IMR-90 (cell line): ENCODE data around the gene KLHDC7B. TPM values are rescaled to one million over a fixed set of nuclear protein-coding genes. Genes with fewer than 3 reads are reported as not detected.

Experiments used
- ATAC-seq: fragments of 200-7000 bp; cut with Tn5 transposase; 2 replicates; pipeline ENCODE4 v1.9.1; 2020; ENCODE audit warnings: low read depth, mild to moderate bottlenecking, moderate library complexity
- BruUV-seq: library from RNA; stranded (reverse); fragments of 400-500 nt; replicated peaks from 2 replicates; lab custom pipeline; 2021; lab: Mats Ljungman, UMichigan
- CTCF ChIA-PET: fragments of 300-600 bp; formaldehyde crosslinking; extraction: SDS; loops from one replicate; lab custom pipeline; 2021; ENCODE audit warnings: antibody characterized with exemption; lab: Yijun Ruan, JAX
- POLR2A ChIA-PET: fragments of 300-600 bp; sonication (Branson Sonifier 250); formaldehyde crosslinking; loops from one replicate; lab custom pipeline; 2022; ENCODE audit warnings: antibody characterized with exemption; ENCODE audit not compliant: unreplicated experiment; lab: Charles Lee
- DNase-seq: peaks from one replicate; pipeline ENCODE4 v3.0.0; 2013
- H2AFZ ChIP-seq: replicated peaks from 2 replicates; pipeline ENCODE3; 2013; ENCODE audit warnings: low read length, mild to moderate bottlenecking; ENCODE audit not compliant: poor library complexity
- H2AK5ac ChIP-seq: 2 replicates; pipeline ENCODE4 v1.6.1; 2013; ENCODE audit warnings: low read depth, low read length, inconsistent platforms
- H2AK9ac ChIP-seq: replicated peaks from 2 replicates; pipeline ENCODE3; 2013; ENCODE audit warnings: mild to moderate bottlenecking, low read depth, low read length, moderate library complexity; ENCODE audit not compliant: poor library complexity
- H2BK120ac ChIP-seq: 2 replicates; pipeline ENCODE4 v1.6.1; 2013; ENCODE audit warnings: low read depth, low read length, inconsistent platforms
- H2BK15ac ChIP-seq: 3 replicates; pipeline ENCODE4 v1.6.1; 2013; ENCODE audit warnings: low read depth, low read length, inconsistent platforms
- H2BK20ac ChIP-seq: 2 replicates; pipeline ENCODE4 v1.6.1; 2013; ENCODE audit warnings: low read depth, mild to moderate bottlenecking, inconsistent platforms, low read length, moderate library complexity
- H2BK5ac ChIP-seq: 2 replicates; pipeline ENCODE4 v1.6.1; 2013; ENCODE audit warnings: mild to moderate bottlenecking, low read depth, low read length, inconsistent platforms; ENCODE audit not compliant: poor library complexity, severe bottlenecking
- H3K14ac ChIP-seq: replicated peaks from 2 replicates; pipeline ENCODE4 v1.6.1; 2013; ENCODE audit warnings: low read depth, low read length, inconsistent platforms
- H3K18ac ChIP-seq: 2 replicates; pipeline ENCODE4 v1.6.1; 2013; ENCODE audit warnings: low read depth, low read length, control low read depth
- H3K23ac ChIP-seq: 2 replicates; pipeline ENCODE4 v1.6.1; 2013; ENCODE audit warnings: low read depth, low read length, inconsistent platforms
- H3K27ac ChIP-seq: 2 replicates; pipeline ENCODE4 v1.5.1; 2013; ENCODE audit warnings: mild to moderate bottlenecking, control low read depth, low read length; ENCODE audit not compliant: insufficient read depth
- H3K27me3 ChIP-seq: 2 replicates; pipeline ENCODE4 v1.6.1; 2013; ENCODE audit warnings: low read length; ENCODE audit not compliant: control insufficient read depth, insufficient read depth
- H3K36me3 ChIP-seq: 2 replicates; pipeline ENCODE4 v1.6.1; 2013; ENCODE audit warnings: low read length, mixed read lengths; ENCODE audit not compliant: control insufficient read depth, insufficient read depth
- H3K4ac ChIP-seq: 2 replicates; pipeline ENCODE4 v1.6.1; 2013; ENCODE audit warnings: low read depth, low read length, inconsistent platforms
- H3K4me1 ChIP-seq: 2 replicates; pipeline ENCODE4 v1.6.1; 2013; ENCODE audit warnings: low read length, mixed read lengths; ENCODE audit not compliant: control insufficient read depth, insufficient read depth
- H3K4me2 ChIP-seq: 2 replicates; pipeline ENCODE4 v1.6.1; 2013; ENCODE audit warnings: low read depth, mild to moderate bottlenecking, control low read depth, low read length, moderate library complexity
- H3K4me3 ChIP-seq: 2 replicates; pipeline ENCODE4 v1.5.1; 2013; ENCODE audit warnings: low read depth, mild to moderate bottlenecking, control low read depth, low read length, moderate library complexity; ENCODE audit not compliant: insufficient read depth
- H3K56ac ChIP-seq: 2 replicates; pipeline ENCODE4 v1.6.1; 2013; ENCODE audit warnings: low read length, inconsistent platforms; ENCODE audit not compliant: insufficient read depth; ENCODE audit errors: extremely low read depth
- H3K79me1 ChIP-seq, 2 experiments: 2 replicates each; pipeline ENCODE4 v1.6.1; 2013; ENCODE audit warnings: low read length in 2 of 2, inconsistent platforms in 1 of 2, low read depth in 1 of 2
- H3K9ac ChIP-seq: 2 replicates; pipeline ENCODE4 v1.6.1; 2013; ENCODE audit warnings: low read depth, low read length, control low read depth
- H3K9me1 ChIP-seq: 2 replicates; pipeline ENCODE4 v1.6.1; 2013; ENCODE audit warnings: low read length, inconsistent platforms; ENCODE audit not compliant: insufficient read depth
- H3K9me3 ChIP-seq: 2 replicates; pipeline ENCODE4 v1.6.1; 2013; ENCODE audit warnings: low read length; ENCODE audit not compliant: control insufficient read depth, insufficient read depth
- H4K20me1 ChIP-seq: 2 replicates; pipeline ENCODE4 v1.6.1; 2013; ENCODE audit warnings: low read length, inconsistent platforms; ENCODE audit not compliant: insufficient read depth
- H4K5ac ChIP-seq: 2 replicates; pipeline ENCODE4 v1.6.1; 2013; ENCODE audit warnings: mild to moderate bottlenecking, low read depth, low read length, control low read depth
- H4K8ac ChIP-seq, 2 experiments: 2 replicates each; pipeline ENCODE4 v1.6.1; 2013; ENCODE audit warnings: low read depth in 2 of 2, low read length in 2 of 2, control low read depth in 1 of 2, inconsistent platforms in 1 of 2
- H4K91ac ChIP-seq: 2 replicates; pipeline ENCODE4 v1.6.1; 2013; ENCODE audit warnings: low read depth, low read length, inconsistent platforms; ENCODE audit not compliant: insufficient read depth
- RAD21 ChIP-seq: IDR thresholded peaks from 2 replicates; pipeline ENCODE4 v1.6.1; 2012; ENCODE audit warnings: low read length, improper control_type of control experiment
- WGBS, 2 experiments: methylation state at CpG; one replicate each; pipeline versions ENCODE4 v1.1.5 to v1.1.7; 2013; ENCODE audit warnings: missing lambda C conversion rate in 2 of 2; ENCODE audit not compliant: insufficient read length in 1 of 2; ENCODE audit errors: extremely low coverage in 2 of 2; 5-methylcytosine and 5-hydroxymethylcytosine counted together
- dilution Hi-C: fragments of 300-500 bp; cut with HindIII; formaldehyde crosslinking; loops from one replicate; pipeline ENCODE4 v1.14.3; 2018; ENCODE audit warnings: low sequenced_read_pairs; ENCODE audit not compliant: unreplicated experiment
- in situ Hi-C: fragments of 300-500 bp; cut with MboI; formaldehyde crosslinking; loops from 3 replicates; pipeline ENCODE4 v1.14.3; 2019; ENCODE audit warnings: low sequenced_read_pairs, inconsistent platforms, mixed read lengths
- intact Hi-C: fragments of 100-400 bp; cut with micrococcal nuclease; formaldehyde crosslinking; loops from 2 replicates; pipeline ENCODE4 v1.10.0; 2022
- polyA plus RNA-seq, 3 experiments: library from polyadenylated mRNA; depleted of rRNA; stranded (reverse); fragments of >200 nt; gene quantifications; 2 replicates each; pipeline ENCODE4 v1.2.3, GENCODE V29; 2012; ENCODE audit warnings: low replicate concordance in 1 of 3
- total RNA-seq: library from RNA; depleted of rRNA; stranded (reverse); fragments of >200 nt; gene quantifications from 2 replicates; pipeline ENCODE4 v1.2.3, GENCODE V29; 2012
- TF ChIP-seq, protein P1 (sequence below): fragments of 150-350 bp; IDR thresholded peaks from 2 replicates; pipeline ENCODE4 v1.6.1; 2016; ENCODE audit warnings: low read depth, mild to moderate bottlenecking, low read length, moderate library complexity, borderline replicate concordance

The KLHDC7B gene
- total and polyA plus RNA-seq, 2 of the 4 experiments (the other 2 are of a cell fraction), result 0.05 TPM; not detected in 1

- H2AFZ ChIP-seq, result no peak overlapping the region
- no peaks in the 10 kb centered on the region for H3K9me3 ChIP-seq
- no peak for DNase-seq
- ChIA-PET CTCF (no interaction called here), POLR2A (no interaction called here)
- H2AK5ac ChIP-seq, result 0 out of 2 replicates have a peak overlapping the region, but pooled peaks have one; percentile 24
- H3K27ac ChIP-seq, result no peak overlapping the region
- no peak overlapping the region for H4K5ac ChIP-seq
- TF ChIP-seq, protein P1, sequence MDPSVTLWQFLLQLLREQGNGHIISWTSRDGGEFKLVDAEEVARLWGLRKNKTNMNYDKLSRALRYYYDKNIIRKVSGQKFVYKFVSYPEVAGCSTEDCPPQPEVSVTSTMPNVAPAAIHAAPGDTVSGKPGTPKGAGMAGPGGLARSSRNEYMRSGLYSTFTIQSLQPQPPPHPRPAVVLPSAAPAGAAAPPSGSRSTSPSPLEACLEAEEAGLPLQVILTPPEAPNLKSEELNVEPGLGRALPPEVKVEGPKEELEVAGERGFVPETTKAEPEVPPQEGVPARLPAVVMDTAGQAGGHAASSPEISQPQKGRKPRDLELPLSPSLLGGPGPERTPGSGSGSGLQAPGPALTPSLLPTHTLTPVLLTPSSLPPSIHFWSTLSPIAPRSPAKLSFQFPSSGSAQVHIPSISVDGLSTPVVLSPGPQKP, result no peak
- no peak for TF ChIP-seq RAD21
- peaks cover 4% of the 10 kb centered on the region; the same call in 1 of the 2 replicates for H3K36me3 ChIP-seq
- no peaks in the 10 kb centered on the region for H3K27me3 ChIP-seq
- H4K8ac ChIP-seq, result no peak overlapping the region
- no peak overlapping the region for H3K23ac ChIP-seq
- no peak overlapping the region for H3K4me3 ChIP-seq
- in situ Hi-C loops, result loop anchor here (5.0 kb wide), 1 partner anchor 52 kb away; the partner anchor contains the start of gene SCO2
- no peak overlapping the region for H2AK9ac ChIP-seq
- intact Hi-C loops, result loop anchor here (5.0 kb wide), 2 partner anchors 43 to 52 kb away; partner anchors contain the start of gene SCO2
- H3K18ac ChIP-seq, result no peak overlapping the region
- no peak overlapping the region for H2BK5ac ChIP-seq
- H3K4ac ChIP-seq, result no peak overlapping the region
- peaks cover 18 to 39% of the 10 kb centered on the region in 2 experiments for H3K79me1 ChIP-seq
- peaks cover 17% of the 10 kb centered on the region for H3K4me1 ChIP-seq
- dilution Hi-C loops, result no loop called here
- no TSS peak for BruUV-seq
- H2BK15ac ChIP-seq, result no peak overlapping the region
- no peaks in the 10 kb centered on the region; the same call in 1 of the 2 replicates for H4K20me1 ChIP-seq
- no peak overlapping the region for H3K9ac ChIP-seq
- H3K56ac ChIP-seq, result no peak overlapping the region
- H2BK20ac ChIP-seq, result no peak overlapping the region
- H3K14ac ChIP-seq, result no peak overlapping the region
- H4K91ac ChIP-seq, result no peak overlapping the region
- WGBS, 2 experiments, result no CpG with 5 or more reads among the region's 4 CpGs
- no peak overlapping the region for H2BK120ac ChIP-seq
- H3K4me2 ChIP-seq, result no peak overlapping the region
- no peak for ATAC-seq
- H3K9me1 ChIP-seq, result peaks cover 28% of the 10 kb centered on the region
These were observed 34.1 kb downstream of the KLHDC7B start for GRCh38 chr22:50579752-50580151.
